Neural cell (in vitro differentiated cells): ENCODE results near the gene GAS1. TPM values are rescaled to one million over a fixed set of nuclear protein-coding genes. Genes with fewer than 3 reads are reported as not detected.

ENCODE experiments used
- H2AFZ ChIP-seq: fragments of 200-600, 300-800 bp; sonication (generic), shearing (Covaris generic); 2 replicates; pipeline ENCODE4 v1.6.0; 2014; ENCODE audit warnings: low read depth, mild to moderate bottlenecking, antibody characterized with exemption, low read length, moderate library complexity
- H3F3A ChIP-seq: fragments of 200-600 bp; shearing (Covaris generic); 2 replicates; pipeline ENCODE4 v1.6.1; 2016; ENCODE audit warnings: mild to moderate bottlenecking, moderate library complexity, mixed read lengths, antibody characterized with exemption, low read length; ENCODE audit not compliant: insufficient read depth, poor library complexity, severe bottlenecking
- H3K27ac ChIP-seq: fragments of 200-600, 300-800 bp; sonication (generic), shearing (Covaris generic); 2 replicates; pipeline ENCODE4 v1.5.1; 2014; ENCODE audit warnings: mild to moderate bottlenecking, low read length, moderate library complexity
- H3K27me3 ChIP-seq: fragments of 300-800, 200-600 bp; sonication (generic), shearing (Covaris generic); 2 replicates; pipeline ENCODE4 v1.6.0; 2014; ENCODE audit warnings: mild to moderate bottlenecking, low read depth, low read length, moderate library complexity; ENCODE audit not compliant: insufficient read depth
- H3K36me3 ChIP-seq: fragments of 300-800, 200-600 bp; sonication (generic), shearing (Covaris generic); 2 replicates; pipeline ENCODE4 v1.5.1; 2014; ENCODE audit warnings: mild to moderate bottlenecking, antibody characterized with exemption, low read length, moderate library complexity; ENCODE audit not compliant: insufficient read depth
- H3K4me2 ChIP-seq: fragments of 300-800, 200-600 bp; sonication (generic), shearing (Covaris generic); 2 replicates; pipeline ENCODE4 v1.6.0; 2014; ENCODE audit warnings: mild to moderate bottlenecking, low read length
- H3K4me3 ChIP-seq: fragments of 300-800, 200-600 bp; sonication (generic), shearing (Covaris generic); 2 replicates; pipeline ENCODE4 v1.5.1; 2014; ENCODE audit warnings: mild to moderate bottlenecking, low read length, moderate library complexity
- H3K79me2 ChIP-seq: fragments of 200-600 bp; shearing (Covaris generic); replicated peaks from 2 replicates; pipeline ENCODE4 v1.6.0; 2014; ENCODE audit warnings: mild to moderate bottlenecking, low read length, moderate library complexity; ENCODE audit not compliant: insufficient read depth
- H3K9ac ChIP-seq: fragments of 300-800, 200-600 bp; sonication (generic), shearing (Covaris generic); 2 replicates; pipeline ENCODE4 v1.6.1; 2016; ENCODE audit warnings: mild to moderate bottlenecking, low read length, mixed read lengths
- H3K9me2 ChIP-seq: fragments of 200-600 bp; shearing (Covaris generic); 2 replicates; pipeline ENCODE4 v1.6.1; 2016; ENCODE audit warnings: mild to moderate bottlenecking, low read length, mixed read lengths; ENCODE audit not compliant: insufficient read depth
- H3K9me3 ChIP-seq: fragments of 200-600, 300-800 bp; sonication (generic), shearing (Covaris generic); 2 replicates; pipeline ENCODE4 v1.6.1; 2016; ENCODE audit warnings: mild to moderate bottlenecking, mixed run types, low read length, moderate library complexity, mixed read lengths
- H4K20me1 ChIP-seq: fragments of 200-600 bp; shearing (Covaris generic); 2 replicates; pipeline ENCODE4 v1.6.1; 2016; ENCODE audit warnings: mild to moderate bottlenecking, mixed run types; ENCODE audit not compliant: insufficient read depth
- CTCF ChIP-seq: fragments of 450-650 bp; IDR thresholded peaks from 2 replicates; pipeline ENCODE4 v1.5.1; 2014; ENCODE audit warnings: antibody characterized with exemption, mild to moderate bottlenecking, moderate library complexity; ENCODE audit not compliant: poor library complexity, severe bottlenecking
- EP300 ChIP-seq: fragments of 450-650 bp; conservative IDR thresholded peaks from 2 replicates; pipeline ENCODE4 v1.6.1; 2014; ENCODE audit warnings: antibody characterized with exemption, mild to moderate bottlenecking, moderate library complexity; ENCODE audit not compliant: poor library complexity, severe bottlenecking
- EZH2 ChIP-seq: fragments of 200-600, 300-800 bp; shearing (Covaris generic), sonication (generic); IDR thresholded peaks from 2 replicates; pipeline ENCODE4 v1.6.1; 2014; ENCODE audit warnings: antibody characterized with exemption, low read length, borderline replicate concordance, mild to moderate bottlenecking; ENCODE audit not compliant: insufficient read depth, poor library complexity, severe bottlenecking
- MXI1 ChIP-seq: fragments of 450-650 bp; conservative IDR thresholded peaks from 2 replicates; pipeline ENCODE4 v1.6.1; 2014; ENCODE audit warnings: antibody characterized with exemption, mild to moderate bottlenecking; ENCODE audit not compliant: poor library complexity, severe bottlenecking
- POLR2AphosphoS5 ChIP-seq: IDR thresholded peaks from 2 replicates; pipeline ENCODE4 v1.6.1; 2012
- RAD21 ChIP-seq: fragments of 450-650 bp; conservative IDR thresholded peaks from 2 replicates; pipeline ENCODE4 v1.6.1; 2014; ENCODE audit warnings: antibody characterized with exemption, mild to moderate bottlenecking, moderate library complexity
- REST ChIP-seq: IDR thresholded peaks from 2 replicates; pipeline ENCODE4 v1.6.1; 2012; ENCODE audit warnings: borderline replicate concordance
- SMC3 ChIP-seq: fragments of 450-650 bp; conservative IDR thresholded peaks from 2 replicates; pipeline ENCODE4 v1.6.1; 2014; ENCODE audit warnings: antibody characterized with exemption, mild to moderate bottlenecking, moderate library complexity; ENCODE audit not compliant: poor library complexity
- TAF1 ChIP-seq: IDR thresholded peaks from 2 replicates; pipeline ENCODE4 v1.6.1; 2012; ENCODE audit warnings: low read depth
- polyA plus RNA-seq: library from polyadenylated mRNA; depleted of rRNA; stranded (reverse); fragments of >200 nt; gene quantifications from 2 replicates; pipeline ENCODE4 v1.2.3, GENCODE V29; 2014

Gene GAS1
- polyA plus RNA-seq, 1 donor from 2014 or later, result 1.4 TPM

- Histone ChIP-seq H3K4me2 (no peak overlapping the region), H4K20me1 (no peaks in the 10 kb centered on the region), H3K79me2 (no peaks in the 10 kb centered on the region), H3K9me2 (no peaks in the 10 kb centered on the region), H3K4me3 (no peak overlapping the region), H3K36me3 (no peaks in the 10 kb centered on the region), H3K27me3 (no peaks in the 10 kb centered on the region), H3K9ac (no peak overlapping the region), H3K27ac (no peak overlapping the region), H3F3A (no peaks in the 10 kb centered on the region), H2AFZ (no peak overlapping the region), H3K9me3 (no peaks in the 10 kb centered on the region)
- TF ChIP-seq EP300 (no peak), EZH2 (no peak), CTCF (no peak), REST (no peak), MXI1 (no peak), RAD21 (no peak), TAF1 (no peak), POLR2AphosphoS5 (no peak), SMC3 (no peak)
Observed at GRCh38 chr9:86983620-86984259, 36.4 kb upstream of the GAS1 start.

- TF ChIP-seq EP300 (no peak), REST (no peak), TAF1 (no peak), CTCF (no peak), MXI1 (no peak), RAD21 (no peak), POLR2AphosphoS5 (no peak), SMC3 (no peak), EZH2 (no peak)
- H3K4me3 ChIP-seq, result no peak overlapping the region
- H3K27ac ChIP-seq, result no peak overlapping the region
- no peaks in the 10 kb centered on the region for H4K20me1 ChIP-seq
- H3K9me2 ChIP-seq, result no peaks in the 10 kb centered on the region
- no peak overlapping the region for H2AFZ ChIP-seq
- no peaks in the 10 kb centered on the region for H3K9me3 ChIP-seq
- H3K27me3 ChIP-seq, result no peaks in the 10 kb centered on the region
- H3K36me3 ChIP-seq, result no peaks in the 10 kb centered on the region
- H3K9ac ChIP-seq, result no peak overlapping the region
- no peak overlapping the region for H3K4me2 ChIP-seq
- H3F3A ChIP-seq, result no peaks in the 10 kb centered on the region
- H3K79me2 ChIP-seq, result no peaks in the 10 kb centered on the region
Observed at GRCh38 chr9:86983249-86983619, 35.9 kb upstream of the GAS1 start.
